Retinal pigment epithelial cell (primary cell): ENCODE data around the gene RP2.

Experiments used
- DNase-seq: peaks from one replicate; pipeline ENCODE4 v3.0.0-alpha.2; 2010; ENCODE audit warnings: low read depth
- H3K4me3 ChIP-seq: 2 replicates; pipeline ENCODE4 v1.5.1; 2011; ENCODE audit warnings: mild to moderate bottlenecking, low read length, control low read depth, moderate library complexity
- CTCF ChIP-seq: conservative IDR thresholded peaks from 2 replicates; pipeline ENCODE4 v1.5.1; 2011; ENCODE audit warnings: low read depth, low read length, control low read depth, inconsistent platforms

RP2 gene

GRCh38 chrX:46916273-46916672, 79.4 kb downstream of the RP2 start:
- DNase-seq = no peak
- no peak for TF ChIP-seq CTCF
- H3K4me3 ChIP-seq = no peak overlapping the region

DNA sequence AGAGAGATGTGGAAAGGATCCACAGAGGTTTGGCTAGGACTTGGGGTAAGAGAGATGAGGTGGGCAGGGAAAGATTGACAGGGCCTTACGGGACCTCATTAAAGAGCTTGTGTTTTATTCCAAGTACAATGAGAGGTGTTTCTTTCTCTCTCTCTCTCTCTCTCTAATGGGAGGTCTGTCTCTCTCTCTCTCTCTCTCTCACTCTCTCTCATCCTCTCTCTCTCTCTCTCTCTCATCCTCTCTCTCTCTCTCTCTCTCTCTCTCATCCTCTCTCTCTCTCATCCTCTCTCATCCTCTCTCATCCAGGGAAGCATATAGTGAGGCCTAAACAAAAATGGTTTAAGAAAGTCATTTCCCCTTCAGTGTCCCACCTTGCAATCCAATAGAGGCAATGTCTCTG, 80.8 kb downstream of the RP2 start:
- H3K4me3 ChIP-seq = no peak overlapping the region
- TF ChIP-seq CTCF = no peak
- no peak for DNase-seq

GRCh38 chrX:46918434-46918833, 81.6 kb downstream of the RP2 start:
- no peak for DNase-seq
- H3K4me3 ChIP-seq = no peak overlapping the region
- TF ChIP-seq CTCF = no peak

DNA sequence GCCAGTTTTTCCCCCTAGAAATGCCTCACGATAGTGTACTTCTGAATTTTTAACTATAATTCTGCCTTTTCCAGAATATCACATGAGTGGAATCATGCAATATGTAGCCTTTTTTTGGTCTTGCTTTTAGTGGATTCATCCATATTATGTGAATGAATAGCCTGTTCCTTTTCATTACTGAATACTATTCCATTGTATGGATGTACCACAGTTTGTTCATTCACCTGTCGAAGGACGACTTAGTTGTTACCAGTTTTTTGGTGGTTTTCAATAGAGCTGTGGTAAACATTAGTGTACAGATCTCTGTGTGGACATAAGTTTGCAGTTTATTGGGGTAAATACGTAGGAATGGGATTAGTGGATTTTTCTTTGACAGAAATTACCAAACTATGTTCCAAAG, 83.4 kb downstream of the RP2 start:
- no peak overlapping the region for H3K4me3 ChIP-seq
- no peak for TF ChIP-seq CTCF
- DNase-seq = no peak

DNA sequence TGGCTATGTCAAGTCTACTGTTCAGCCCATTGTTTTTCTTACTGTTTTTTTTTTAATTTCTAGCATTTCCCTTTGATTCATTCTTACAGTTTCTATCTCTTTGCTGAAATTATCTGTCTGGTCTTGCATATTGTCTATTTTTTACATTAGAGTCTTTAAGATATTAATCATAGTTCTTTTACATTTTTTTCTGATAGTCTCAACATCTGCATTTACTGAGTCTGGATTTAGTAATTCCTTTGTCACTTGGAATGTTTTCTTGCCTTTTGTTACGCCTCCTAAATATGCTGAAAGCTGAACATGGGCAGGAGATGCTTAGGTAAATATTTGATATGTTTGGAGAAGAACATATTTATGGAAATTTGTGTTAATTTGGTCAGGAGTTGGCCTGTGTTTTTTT, 85.8 kb downstream of the RP2 start:
- no peak overlapping the region for H3K4me3 ChIP-seq
- TF ChIP-seq CTCF = no peak
- no peak for DNase-seq

DNA sequence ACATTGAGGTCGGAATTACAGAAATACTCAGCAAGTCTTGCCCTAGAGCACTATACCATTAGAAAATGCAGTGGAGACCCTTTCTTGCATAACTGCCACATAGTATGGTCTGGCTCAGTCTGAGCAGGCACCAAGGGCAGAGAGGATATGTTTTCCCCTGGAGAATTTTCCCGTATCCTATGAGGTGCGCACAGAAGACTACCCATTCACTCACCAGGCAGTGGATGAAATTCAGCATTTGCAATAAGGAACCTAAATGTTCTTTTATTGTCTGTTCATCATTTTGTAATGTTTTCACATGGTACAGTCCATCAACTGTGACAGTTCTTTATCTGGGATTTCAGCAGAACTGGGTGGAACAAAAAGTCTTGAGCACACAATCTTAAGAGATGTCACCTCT, 90.9 kb downstream of the RP2 start:
- no peak overlapping the region for H3K4me3 ChIP-seq
- TF ChIP-seq CTCF = no peak
- no peak for DNase-seq

DNA sequence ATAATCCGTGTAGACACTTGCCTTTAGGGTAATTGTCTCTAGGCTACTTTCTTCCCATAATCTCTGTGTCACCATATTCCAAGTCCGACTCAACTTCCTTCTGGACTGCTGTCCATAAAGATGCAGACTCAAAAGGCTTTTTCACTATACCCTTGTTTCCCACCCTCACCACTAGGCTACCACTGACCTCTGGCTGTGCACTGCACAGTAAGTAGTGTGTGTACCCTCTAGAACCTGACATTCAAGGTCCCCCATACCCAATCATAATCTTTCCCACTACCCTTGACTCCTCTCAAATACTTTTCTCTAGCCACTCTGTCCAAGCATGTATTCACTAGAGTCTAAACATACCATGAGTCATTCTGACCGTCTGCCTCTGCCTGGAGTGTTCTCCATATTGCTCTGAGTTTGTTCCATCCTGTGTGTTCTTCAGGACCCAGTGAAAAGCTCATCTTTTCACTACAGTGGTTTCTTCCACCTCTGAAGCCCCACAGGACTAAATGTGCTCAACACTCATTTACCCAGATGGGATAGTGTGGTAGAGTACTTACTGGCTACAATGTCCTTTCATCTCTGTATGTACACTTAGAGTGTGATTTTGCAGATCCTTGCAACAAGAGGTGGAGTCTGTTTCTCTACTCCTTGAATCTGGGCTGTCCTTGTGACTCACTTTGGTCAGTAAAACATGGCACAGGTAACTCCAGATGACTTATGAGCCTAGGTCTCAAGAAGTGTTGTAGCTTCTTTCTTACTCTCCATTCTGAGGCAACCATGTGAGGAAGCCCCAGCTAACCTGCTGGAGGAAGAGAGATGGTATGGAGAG, 92.8 kb downstream of the RP2 start:
- H3K4me3 ChIP-seq = no peak overlapping the region
- no peak for TF ChIP-seq CTCF
- no peak for DNase-seq
